Measurements from ENCODE around the gene TNFAIP3.
A peak's percentile ranks its signal among the peaks of the same experiment; 100 is the strongest.

The TNFAIP3 gene

DNA sequence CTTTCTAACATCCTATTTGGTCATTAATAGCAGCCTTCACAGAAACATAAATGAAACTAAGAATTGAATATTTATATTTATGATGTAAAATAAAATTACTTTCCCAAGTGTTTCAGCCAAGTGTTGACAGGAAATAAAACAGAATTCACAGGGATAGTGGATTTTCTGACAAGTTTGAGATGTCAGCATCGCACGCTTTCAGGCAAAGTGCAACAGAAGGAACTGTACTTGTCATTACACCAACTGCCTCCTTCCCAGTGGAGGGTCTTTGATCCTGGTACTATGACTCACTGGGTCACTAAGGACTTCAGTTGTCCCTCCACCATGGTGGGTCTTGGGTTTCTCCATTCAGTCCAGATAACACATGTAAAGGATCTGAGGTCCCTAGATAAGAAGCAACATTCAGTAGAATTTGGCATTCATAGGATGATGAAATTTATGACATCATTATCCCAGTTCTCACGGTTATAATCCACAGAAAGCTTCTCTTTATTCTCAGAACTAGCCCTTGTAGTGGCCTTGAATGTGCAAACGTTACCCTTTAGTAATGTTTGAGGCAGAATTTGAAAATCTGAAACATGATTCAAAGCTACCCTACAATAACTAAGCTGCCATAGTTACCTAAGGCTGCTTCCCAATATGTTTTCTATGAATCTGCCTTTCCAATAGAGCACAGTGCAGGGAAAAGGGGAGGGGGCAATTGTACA, 3.8 kb upstream of the TNFAIP3 start:
- H3K4me3 Mint-ChIP-seq = no peak overlapping the region
- H3K27ac Mint-ChIP-seq = no peak overlapping the region
- intact Hi-C loops (cut with micrococcal nuclease) = no loop called here
- H3K36me3 Mint-ChIP-seq (ENCODE audit: low read depth) = peaks cover 13% of the 10 kb centered on the region
- H3K27me3 Mint-ChIP-seq = peaks cover 2% of the 10 kb centered on the region
- peaks cover 35% of the 10 kb centered on the region for H3K4me1 Mint-ChIP-seq (ENCODE audit: low read depth)
- H3K9me3 Mint-ChIP-seq = no peaks in the 10 kb centered on the region

DNA sequence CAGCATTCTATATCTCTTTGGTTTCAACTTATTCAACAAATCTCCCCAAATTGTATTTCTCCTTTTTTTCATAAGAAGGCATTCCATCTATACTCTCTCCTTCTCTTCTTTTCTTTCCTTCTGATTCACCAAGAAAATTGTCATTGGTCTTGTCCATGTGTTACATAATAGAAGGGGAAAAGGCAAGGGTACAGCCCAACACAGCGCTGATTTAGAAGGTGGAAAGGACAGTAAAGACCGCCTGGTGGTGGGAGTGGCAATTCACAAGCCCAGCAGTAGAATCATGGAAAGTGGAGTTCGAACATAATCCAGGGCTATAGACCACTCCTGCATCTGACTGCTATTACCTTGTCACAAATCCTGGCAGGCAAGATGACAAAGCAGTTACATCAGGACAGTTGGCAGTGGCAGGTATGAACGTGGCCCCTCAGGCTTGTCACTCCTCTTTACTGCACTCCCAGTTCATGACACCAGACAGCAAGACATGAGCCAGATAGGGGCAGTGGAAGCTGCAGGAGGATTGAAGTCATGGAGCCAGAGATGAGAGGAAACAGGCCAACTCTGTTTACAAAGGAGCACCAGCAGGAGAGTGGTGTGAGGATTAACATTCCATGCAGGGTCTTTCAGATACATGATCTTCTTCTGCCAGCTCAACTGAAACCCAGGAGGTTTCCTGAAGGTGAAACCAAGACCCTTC, 2.1 kb upstream of the TNFAIP3 start:
- H3K27ac Mint-ChIP-seq = peak overlapping the region; percentile 22

DNA sequence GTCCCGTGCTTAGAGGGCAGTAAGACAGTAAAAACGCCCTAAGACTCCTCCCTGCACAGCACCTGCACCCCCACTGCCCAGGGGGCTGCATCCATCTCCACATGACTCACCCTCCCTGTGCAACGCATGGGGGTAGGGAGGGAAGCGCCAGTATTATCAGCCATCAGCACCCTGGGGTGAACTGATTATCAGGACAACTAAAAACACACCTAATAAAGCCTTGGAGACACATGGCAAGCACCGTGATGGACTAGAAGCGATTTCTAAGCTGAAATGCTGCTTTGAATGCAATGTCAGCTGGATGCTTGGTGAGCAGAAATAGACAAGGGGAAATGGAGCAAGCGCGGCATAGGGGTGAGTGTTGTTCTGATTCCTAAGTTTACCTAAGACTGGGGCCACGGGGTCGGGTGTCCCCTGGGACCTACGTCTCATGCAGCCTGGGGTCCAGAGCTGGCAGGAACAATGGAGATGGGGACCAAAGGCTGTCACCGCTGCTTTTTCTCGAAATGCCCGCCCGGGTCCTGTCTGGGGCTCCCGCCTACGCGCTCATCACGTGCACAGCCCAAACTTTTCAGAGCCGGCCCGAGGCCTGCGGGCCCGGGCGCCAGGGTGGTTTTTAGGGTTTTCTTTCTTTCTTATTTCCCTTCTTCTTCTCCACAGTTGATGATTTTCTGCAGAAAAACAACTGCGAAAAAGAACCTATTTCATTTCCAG, 702 bp upstream of the TNFAIP3 start:
- Mint-ChIP-seq H3K36me3 (ENCODE audit: low read depth) (peaks cover 39% of the 10 kb centered on the region), H3K4me1 (ENCODE audit: low read depth) (peaks cover 52% of the 10 kb centered on the region), H3K9me3 (no peaks in the 10 kb centered on the region)

More for the DNA sequence above, 2.1 kb upstream of the TNFAIP3 start:
- no peak overlapping the region for H3K4me3 Mint-ChIP-seq
- peaks cover 2% of the 10 kb centered on the region for H3K27me3 Mint-ChIP-seq
- H3K9me3 Mint-ChIP-seq = no peaks in the 10 kb centered on the region
- H3K4me1 Mint-ChIP-seq (ENCODE audit: low read depth) = peaks cover 48% of the 10 kb centered on the region
- peaks cover 30% of the 10 kb centered on the region for H3K36me3 Mint-ChIP-seq (ENCODE audit: low read depth)
- intact Hi-C loops (cut with micrococcal nuclease) = loop anchor here (5.0 kb wide), 1 partner anchor 73 kb away; no protein-coding TSS in a partner anchor

DNA sequence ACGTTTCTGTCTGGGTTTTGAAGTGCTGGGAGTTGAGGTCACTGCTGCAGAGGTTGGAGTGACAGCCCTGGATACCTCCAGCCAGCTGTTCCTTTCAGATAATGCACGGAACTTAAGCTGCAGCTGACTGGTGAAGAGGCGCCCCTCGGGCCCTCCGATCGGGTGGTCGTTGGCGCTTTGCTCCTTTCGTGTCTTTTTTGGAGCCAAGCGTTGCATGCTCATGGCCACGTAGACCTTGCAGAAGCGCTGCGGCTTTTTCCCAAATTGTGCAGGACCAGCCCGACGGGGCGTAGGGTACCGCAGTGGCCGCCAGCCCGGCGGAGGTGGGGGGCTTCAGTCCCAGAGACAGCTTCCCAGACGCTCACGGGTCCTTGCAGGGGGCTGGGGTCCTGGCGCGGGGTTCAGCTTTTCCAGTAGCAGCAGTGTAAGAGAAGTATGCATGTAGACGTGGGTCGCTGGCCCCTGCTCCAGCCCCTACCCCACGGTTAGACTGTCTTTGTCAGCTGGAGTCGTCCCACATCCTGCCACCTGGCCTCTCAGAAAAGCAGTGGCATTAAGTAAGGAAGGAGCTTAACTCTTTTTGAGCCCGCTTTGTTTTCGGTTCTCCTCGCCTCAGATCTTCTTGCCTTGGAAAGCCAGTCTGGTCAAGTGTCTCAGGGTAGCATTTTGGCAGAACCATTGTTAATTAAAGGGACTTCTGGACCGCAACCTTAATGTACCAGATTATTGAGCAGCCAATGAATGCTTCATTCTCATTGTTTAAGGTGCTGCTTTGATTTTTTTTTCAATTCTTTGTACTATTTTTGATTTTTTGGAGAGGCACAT, 838 bp downstream of the TNFAIP3 start:
- H3K4me1 Mint-ChIP-seq (ENCODE audit: low read depth) = peaks cover 54% of the 10 kb centered on the region
- peak overlapping the region; percentile 94 for H3K4me3 Mint-ChIP-seq
- H3K27me3 Mint-ChIP-seq = peaks cover 2% of the 10 kb centered on the region
- peaks cover 55% of the 10 kb centered on the region for H3K36me3 Mint-ChIP-seq (ENCODE audit: low read depth)
- no peaks in the 10 kb centered on the region for H3K9me3 Mint-ChIP-seq
- intact Hi-C loops (cut with micrococcal nuclease) = loop anchor here (2.0 to 5.0 kb wide), 3 partner anchors 21 to 77 kb away; no protein-coding TSS in a partner anchor
- H3K27ac Mint-ChIP-seq = peak overlapping the region; percentile 96

More for the DNA sequence above, 702 bp upstream of the TNFAIP3 start:
- peak overlapping the region; percentile 78 for H3K4me3 Mint-ChIP-seq
- H3K27ac Mint-ChIP-seq = peak overlapping the region; percentile 96
- intact Hi-C loops (cut with micrococcal nuclease) = loop anchor here (1.0 to 5.0 kb wide), 3 partner anchors 20 to 159 kb away; no protein-coding TSS in a partner anchor
- peaks cover 2% of the 10 kb centered on the region for H3K27me3 Mint-ChIP-seq

DNA sequence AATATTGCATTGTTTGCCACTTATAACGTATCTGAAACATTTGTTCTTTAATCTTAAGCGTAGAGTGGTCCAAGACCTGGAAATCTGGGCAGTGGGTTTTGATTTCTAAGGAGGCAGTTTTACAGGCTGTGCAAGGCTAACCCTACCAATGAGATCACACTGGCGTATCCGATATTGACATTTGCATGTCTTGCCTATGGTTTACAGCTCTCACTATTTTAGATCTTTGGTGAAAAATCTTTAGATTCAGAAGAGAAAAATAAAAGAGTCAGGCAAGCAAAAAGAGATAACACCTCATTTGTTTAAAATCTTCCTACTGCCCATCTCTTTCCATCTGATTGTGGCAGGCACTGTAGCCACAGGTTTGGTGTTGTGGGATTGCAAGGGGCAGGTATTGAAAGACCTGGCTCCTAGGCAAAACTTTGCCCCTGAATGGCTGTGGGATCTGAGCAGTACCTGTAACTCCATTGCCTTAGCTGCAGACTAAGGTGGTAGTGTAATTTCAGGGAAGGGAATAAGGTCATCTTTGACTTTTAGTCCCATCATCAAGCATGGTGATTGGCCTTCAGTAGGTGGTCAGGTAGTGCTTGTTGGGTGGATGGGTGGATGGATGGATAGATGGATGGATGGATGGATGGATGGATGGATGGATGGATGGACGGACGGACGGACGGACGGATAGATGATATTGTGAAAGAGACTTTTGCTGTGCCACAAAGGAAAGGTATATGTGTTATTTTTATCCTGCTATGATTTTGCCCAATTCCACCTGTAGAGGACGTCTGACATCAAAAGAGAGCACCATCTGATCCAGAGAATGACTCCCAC, 1.9 kb downstream of the TNFAIP3 start:
- Mint-ChIP-seq H3K9me3 (no peaks in the 10 kb centered on the region), H3K27ac (peak overlapping the region; percentile 96), H3K4me1 (ENCODE audit: low read depth) (peaks cover 59% of the 10 kb centered on the region), H3K4me3 (peak overlapping the region; percentile 94), H3K36me3 (ENCODE audit: low read depth) (peaks cover 57% of the 10 kb centered on the region), H3K27me3 (peaks cover 2% of the 10 kb centered on the region)
- intact Hi-C loops (cut with micrococcal nuclease) = loop anchor here (2.0 to 5.0 kb wide), 2 partner anchors 76 to 77 kb away; no protein-coding TSS in a partner anchor

DNA sequence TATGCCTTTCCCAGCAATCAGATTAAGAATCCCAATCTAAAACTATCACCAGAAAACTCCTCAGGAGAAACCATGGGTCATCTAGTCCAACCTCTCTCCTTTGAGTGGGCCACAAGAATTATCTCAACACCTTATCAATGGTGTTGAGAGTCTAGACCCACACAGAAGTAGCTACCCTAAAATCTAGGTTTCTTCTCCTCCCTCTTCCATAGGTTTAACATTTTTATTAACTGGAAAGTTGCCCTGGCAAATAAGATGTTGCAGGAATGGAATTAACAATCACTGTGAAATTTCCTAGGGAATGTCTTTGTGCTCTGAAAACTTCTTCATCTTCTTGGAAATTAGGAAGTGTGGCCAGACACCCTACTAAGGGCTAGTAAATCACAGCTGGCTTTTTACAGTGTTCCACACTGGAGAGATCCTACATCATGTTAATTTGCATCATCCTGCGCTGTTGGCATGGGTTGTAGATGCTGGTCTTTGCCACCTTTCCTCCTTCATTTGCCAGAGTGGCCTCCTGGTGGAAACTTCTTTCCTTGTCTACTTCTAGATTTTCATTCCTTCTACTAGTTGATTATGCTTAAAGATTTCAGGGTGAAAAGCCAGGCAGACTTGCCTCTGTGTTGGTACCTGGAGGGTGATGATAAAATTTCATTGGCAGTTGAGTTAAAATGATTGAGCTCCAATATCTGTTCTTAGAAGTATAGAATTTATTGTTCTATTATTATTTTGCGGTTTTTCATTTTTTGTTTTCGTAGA, 2.7 kb downstream of the TNFAIP3 start:
- peaks cover 65% of the 10 kb centered on the region for H3K36me3 Mint-ChIP-seq (ENCODE audit: low read depth)
- H3K27me3 Mint-ChIP-seq = peaks cover 2% of the 10 kb centered on the region
- peaks cover 63% of the 10 kb centered on the region for H3K4me1 Mint-ChIP-seq (ENCODE audit: low read depth)
- peak overlapping the region; percentile 94 for H3K4me3 Mint-ChIP-seq
- H3K9me3 Mint-ChIP-seq = no peaks in the 10 kb centered on the region
- intact Hi-C loops (cut with micrococcal nuclease) = loop anchor here (2.0 to 5.0 kb wide), 3 partner anchors 58 to 77 kb away; no protein-coding TSS in a partner anchor
- peak overlapping the region; percentile 96 for H3K27ac Mint-ChIP-seq

DNA sequence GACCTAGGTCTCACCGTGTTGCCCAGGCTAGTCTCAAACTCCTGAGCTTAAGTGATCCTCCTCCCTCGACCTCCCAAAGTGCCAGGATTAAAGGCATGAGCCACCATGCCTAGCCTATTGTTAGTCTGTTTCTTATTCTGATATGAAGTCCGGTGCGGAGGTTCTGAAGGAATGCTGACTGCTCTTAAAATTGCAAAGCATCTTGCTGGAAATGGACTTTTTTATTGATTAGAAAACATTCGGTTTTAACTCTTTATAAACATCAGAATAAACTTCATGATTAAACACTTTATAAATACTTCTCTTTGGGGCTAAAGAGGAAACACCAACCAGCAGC, 3.2 kb downstream of the TNFAIP3 start:
- H3K36me3 Mint-ChIP-seq (ENCODE audit: low read depth) = peaks cover 70% of the 10 kb centered on the region
- intact Hi-C loops (cut with micrococcal nuclease) = loop anchor here (5.0 kb wide), 1 partner anchor 57 kb away; no protein-coding TSS in a partner anchor
- peaks cover 63% of the 10 kb centered on the region for H3K4me1 Mint-ChIP-seq (ENCODE audit: low read depth)

DNA sequence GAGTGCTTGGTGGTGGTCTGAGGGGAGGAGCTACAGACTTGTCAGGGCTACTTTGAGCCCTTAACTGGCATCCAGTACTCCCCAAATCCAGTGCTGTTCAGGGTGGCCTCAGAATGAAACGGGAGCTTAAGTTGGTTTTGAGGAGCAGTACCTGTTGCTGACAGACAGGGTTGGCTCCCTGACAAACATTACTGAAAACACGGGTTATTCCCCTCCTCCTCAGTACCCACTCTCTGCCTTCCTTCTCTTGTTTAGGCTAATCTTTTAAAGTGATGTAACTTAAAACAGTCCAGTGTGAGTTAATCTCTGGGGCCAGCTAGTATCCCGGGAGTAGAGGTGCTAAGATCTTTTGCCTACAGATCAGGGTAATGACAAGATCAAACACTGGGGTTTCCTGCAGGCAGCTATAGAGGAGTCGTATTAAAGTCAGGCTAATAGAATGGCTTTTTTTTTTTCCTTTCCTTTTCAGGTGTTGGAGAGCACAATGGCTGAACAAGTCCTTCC, 3.7 kb downstream of the TNFAIP3 start:
- H3K4me1 Mint-ChIP-seq (ENCODE audit: low read depth) = peaks cover 63% of the 10 kb centered on the region
- H3K27ac Mint-ChIP-seq = peak overlapping the region; percentile 96
- H3K36me3 Mint-ChIP-seq (ENCODE audit: low read depth) = peaks cover 75% of the 10 kb centered on the region
- no peaks in the 10 kb centered on the region for H3K9me3 Mint-ChIP-seq
- intact Hi-C loops (cut with micrococcal nuclease) = loop anchor here (5.0 kb wide), 1 partner anchor 57 kb away; no protein-coding TSS in a partner anchor
- peak overlapping the region; percentile 94 for H3K4me3 Mint-ChIP-seq
- H3K27me3 Mint-ChIP-seq = peaks cover 2% of the 10 kb centered on the region

More for the DNA sequence above, 3.2 kb downstream of the TNFAIP3 start:
- H3K4me3 Mint-ChIP-seq = peak overlapping the region; percentile 94
- no peaks in the 10 kb centered on the region for H3K9me3 Mint-ChIP-seq
- peaks cover 2% of the 10 kb centered on the region for H3K27me3 Mint-ChIP-seq
- H3K27ac Mint-ChIP-seq = peak overlapping the region; percentile 96

DNA sequence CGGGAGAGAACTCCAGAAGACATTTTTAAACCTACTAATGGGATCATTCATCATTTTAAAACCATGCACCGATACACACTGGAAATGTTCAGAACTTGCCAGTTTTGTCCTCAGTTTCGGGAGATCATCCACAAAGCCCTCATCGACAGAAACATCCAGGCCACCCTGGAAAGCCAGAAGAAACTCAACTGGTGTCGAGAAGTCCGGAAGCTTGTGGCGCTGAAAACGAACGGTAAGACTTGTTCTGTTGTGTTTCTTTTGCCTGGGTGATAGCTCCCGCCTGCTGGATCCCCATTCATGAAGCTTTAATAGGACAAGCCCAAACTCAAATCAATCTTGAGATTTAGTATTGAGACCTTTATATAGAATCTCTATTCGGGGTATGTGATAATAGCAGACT, 4.2 kb downstream of the TNFAIP3 start:
- H3K36me3 Mint-ChIP-seq (ENCODE audit: low read depth) = peaks cover 80% of the 10 kb centered on the region
- H3K27me3 Mint-ChIP-seq = no peaks in the 10 kb centered on the region
- peaks cover 58% of the 10 kb centered on the region for H3K4me1 Mint-ChIP-seq (ENCODE audit: low read depth)
- H3K9me3 Mint-ChIP-seq = no peaks in the 10 kb centered on the region
- intact Hi-C loops (cut with micrococcal nuclease) = loop anchor here (5.0 kb wide), 1 partner anchor 56 kb away; no protein-coding TSS in a partner anchor
- H3K27ac Mint-ChIP-seq = peak overlapping the region; percentile 96
- H3K4me3 Mint-ChIP-seq = peak overlapping the region; percentile 94

DNA sequence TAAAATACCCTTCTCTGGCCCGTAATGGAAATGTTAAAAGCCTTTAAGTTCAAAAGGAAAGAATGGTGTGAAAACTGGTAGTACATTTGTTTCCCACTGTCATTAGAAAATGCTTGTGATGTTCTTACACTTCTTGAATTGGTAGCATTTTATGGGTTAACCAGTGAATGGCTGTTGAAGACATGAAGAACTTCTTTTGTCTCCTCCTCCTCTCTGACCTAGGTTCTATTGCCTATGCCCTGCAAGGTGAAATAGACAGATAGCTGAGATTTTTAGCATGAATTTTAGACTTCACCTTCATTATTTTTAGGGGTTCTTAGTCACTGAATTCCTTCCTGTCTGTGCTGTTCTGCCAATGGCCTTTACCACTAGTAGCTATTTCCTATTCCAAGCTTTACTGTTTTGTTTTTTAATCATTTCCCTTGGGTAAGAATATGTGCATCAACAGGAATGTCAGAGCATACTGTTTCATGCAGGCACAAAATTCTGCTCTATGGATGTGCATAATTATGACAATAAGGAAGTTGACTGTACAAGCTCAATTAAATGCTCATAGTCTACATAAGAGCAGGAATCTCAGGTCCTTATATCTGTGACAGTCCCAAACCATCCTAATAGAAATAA, 4.9 kb downstream of the TNFAIP3 start:
- H3K36me3 Mint-ChIP-seq (ENCODE audit: low read depth) = peaks cover 87% of the 10 kb centered on the region
- intact Hi-C loops (cut with micrococcal nuclease) = loop anchor here (2.0 to 5.0 kb wide), 2 partner anchors 55 to 59 kb away; no protein-coding TSS in a partner anchor
- H3K27ac Mint-ChIP-seq = peak overlapping the region; percentile 88
- H3K4me1 Mint-ChIP-seq (ENCODE audit: low read depth) = peaks cover 54% of the 10 kb centered on the region
- no peaks in the 10 kb centered on the region for H3K9me3 Mint-ChIP-seq
- H3K27me3 Mint-ChIP-seq = no peaks in the 10 kb centered on the region
- H3K4me3 Mint-ChIP-seq = peak overlapping the region; percentile 73

DNA sequence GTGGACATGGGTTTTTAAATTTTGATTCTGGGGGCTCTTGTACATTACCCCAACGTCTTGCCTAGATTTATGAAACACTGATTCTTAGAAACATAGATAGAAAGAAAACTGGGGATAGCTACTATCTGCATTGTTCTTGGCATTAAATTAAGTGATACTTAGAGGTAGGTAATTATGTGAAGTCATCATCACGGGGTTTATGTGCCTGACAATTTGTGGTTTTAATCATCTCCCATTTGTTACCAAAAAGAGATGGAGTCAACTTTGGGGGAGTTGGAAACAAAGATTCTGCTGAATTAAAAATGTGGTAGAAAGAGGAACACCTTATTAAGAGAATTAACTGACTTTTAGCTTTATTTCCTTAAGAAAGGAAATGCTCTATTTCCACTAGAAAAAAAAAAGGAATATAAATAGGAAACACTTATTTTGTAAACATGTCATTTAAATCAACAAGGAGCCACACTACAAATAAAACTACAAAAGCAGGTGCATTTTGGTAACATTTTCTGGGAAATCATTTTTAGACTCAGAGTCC, 5.6 kb downstream of the TNFAIP3 start:
- intact Hi-C loops (cut with micrococcal nuclease) = loop anchor here (2.0 to 5.0 kb wide), 2 partner anchors 55 to 60 kb away; no protein-coding TSS in a partner anchor
- Mint-ChIP-seq H3K36me3 (ENCODE audit: low read depth) (peaks cover 87% of the 10 kb centered on the region), H3K9me3 (no peaks in the 10 kb centered on the region), H3K4me1 (ENCODE audit: low read depth) (peaks cover 61% of the 10 kb centered on the region), H3K27ac (peak overlapping the region; percentile 88), H3K4me3 (peak overlapping the region; percentile 73), H3K27me3 (no peaks in the 10 kb centered on the region)

All from dendritic cell treated with granulocyte-macrophage colony-stimulating factor and Interleukin-4, amounts not matched to agents 40 ng/mL and 50 ng/mL, for 4 days (primary cell).